Sigmoid colon (tissue), 4 donors: ENCODE measurements around the gene SH2D6.

Experiments used
- EP300 ChIP-seq, 4 donors: sonication (generic); formaldehyde crosslinking; IDR thresholded peaks; one replicate each; pipeline ENCODE4 v1.6.1; 2017; ENCODE audit warnings: antibody characterized with exemption in 4 of 4
- TF ChIP-seq, protein P1 (sequence below), 4 experiments: fragments of 450-650 bp in 3 of 4; fragments of 200-600 bp in 1 of 4; IDR thresholded peaks; one replicate each; pipeline ENCODE4 v1.5.1; 2016 to 2019; ENCODE audit warnings: antibody characterized with exemption in 4 of 4, mild to moderate bottlenecking in 3 of 4, moderate library complexity in 2 of 4

DNA sequence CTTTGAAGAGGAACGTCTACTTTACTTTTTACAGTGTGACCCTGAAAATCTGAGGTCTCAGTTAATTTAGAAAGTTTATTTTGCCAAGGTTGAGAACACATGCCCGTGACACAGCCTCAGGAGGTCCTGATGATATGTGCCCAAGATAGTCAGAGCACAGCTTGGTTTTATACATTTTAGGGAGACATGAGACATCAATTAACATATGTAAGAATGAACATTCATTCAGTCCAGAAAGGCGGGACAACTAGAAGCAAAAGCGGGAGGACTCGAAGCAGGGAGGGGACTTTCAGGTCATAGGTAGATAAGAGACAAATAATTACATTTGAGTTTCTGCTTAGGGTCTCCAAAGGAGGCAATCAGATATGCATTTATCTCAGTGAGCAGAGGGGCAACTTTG is 40.3 kb upstream of the SH2D6 start:
- TF ChIP-seq, protein P1, sequence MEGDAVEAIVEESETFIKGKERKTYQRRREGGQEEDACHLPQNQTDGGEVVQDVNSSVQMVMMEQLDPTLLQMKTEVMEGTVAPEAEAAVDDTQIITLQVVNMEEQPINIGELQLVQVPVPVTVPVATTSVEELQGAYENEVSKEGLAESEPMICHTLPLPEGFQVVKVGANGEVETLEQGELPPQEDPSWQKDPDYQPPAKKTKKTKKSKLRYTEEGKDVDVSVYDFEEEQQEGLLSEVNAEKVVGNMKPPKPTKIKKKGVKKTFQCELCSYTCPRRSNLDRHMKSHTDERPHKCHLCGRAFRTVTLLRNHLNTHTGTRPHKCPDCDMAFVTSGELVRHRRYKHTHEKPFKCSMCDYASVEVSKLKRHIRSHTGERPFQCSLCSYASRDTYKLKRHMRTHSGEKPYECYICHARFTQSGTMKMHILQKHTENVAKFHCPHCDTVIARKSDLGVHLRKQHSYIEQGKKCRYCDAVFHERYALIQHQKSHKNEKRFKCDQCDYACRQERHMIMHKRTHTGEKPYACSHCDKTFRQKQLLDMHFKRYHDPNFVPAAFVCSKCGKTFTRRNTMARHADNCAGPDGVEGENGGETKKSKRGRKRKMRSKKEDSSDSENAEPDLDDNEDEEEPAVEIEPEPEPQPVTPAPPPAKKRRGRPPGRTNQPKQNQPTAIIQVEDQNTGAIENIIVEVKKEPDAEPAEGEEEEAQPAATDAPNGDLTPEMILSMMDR (IDR thresholded peaks at IDR 0.05) = no peak
- no peak for TF ChIP-seq EP300 (IDR thresholded peaks at IDR 0.05)
